ENCODE measurements around the gene ARHGAP23. TPM values are rescaled to one million over a fixed set of nuclear protein-coding genes. Genes with fewer than 3 reads are reported as not detected.

ARHGAP23 gene
- total RNA-seq, 1 experiment from 2014 or later = 83.5 TPM

DNA sequence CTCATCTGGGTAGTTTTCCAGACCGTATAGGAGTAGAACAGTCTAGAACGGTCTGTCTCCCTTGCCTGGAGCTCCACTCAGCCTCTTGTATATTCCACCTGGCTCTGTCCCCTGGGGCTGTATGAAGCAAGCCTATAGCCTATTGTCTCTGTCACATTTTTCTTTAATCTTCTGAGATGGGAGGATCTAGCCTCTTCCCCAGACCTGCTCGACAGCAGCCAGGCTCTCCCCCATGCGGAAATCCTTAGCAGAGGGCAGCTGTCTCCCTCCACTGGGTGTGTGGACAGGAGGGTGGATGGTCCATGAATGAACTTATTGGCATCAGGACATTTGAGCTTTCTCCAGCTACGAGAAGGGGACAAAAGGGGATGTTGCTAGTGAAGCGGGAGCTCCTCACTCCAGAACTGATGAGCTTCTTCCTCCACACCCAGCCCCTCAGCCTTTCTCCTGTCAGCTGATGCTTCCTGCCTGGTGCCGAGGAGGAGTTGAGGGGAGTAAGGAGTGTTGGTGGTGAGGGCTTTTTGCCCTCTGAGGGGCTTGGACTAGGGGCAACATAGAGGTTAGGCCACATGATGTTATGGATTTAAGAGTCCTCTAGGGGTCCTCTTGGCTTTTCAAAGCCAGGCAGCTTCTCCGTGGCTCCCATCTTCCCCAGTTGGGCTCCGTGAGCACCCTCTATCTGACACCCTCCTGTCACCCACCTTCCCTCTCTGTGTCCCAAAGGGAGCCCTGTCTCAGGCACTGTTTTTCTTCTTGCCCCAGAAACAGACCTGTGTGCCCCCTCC, 28.0 kb downstream of the ARHGAP23 start:
- H3K4me1 Mint-ChIP-seq (ENCODE audit: low read depth, unreplicated experiment) = peaks cover 35% of the 10 kb centered on the region
- peaks cover 8% of the 10 kb centered on the region for H3K27me3 Mint-ChIP-seq (ENCODE audit: insufficient read depth, unreplicated experiment)
- ChIA-PET POLR2A (interaction anchor here (0.5 to 1.0 kb wide), 2 partner anchors 12 to 1031 kb away, joined by 3 read pairs; no protein-coding TSS in a partner anchor), CTCF (interaction anchor here (0.5 to 0.8 kb wide), 6 partner anchors 9 to 149 kb away, joined by 3 to 4 read pairs (median 3); partner anchors contain the start of gene SRCIN1)
- H3K4me3 ChIP-seq (ENCODE audit: low read depth, low read length) = no peak overlapping the region
- peaks cover 39% of the 10 kb centered on the region for H3K4me1 ChIP-seq
- H3K27me3 ChIP-seq (replicated peaks; ENCODE audit: control insufficient read depth, insufficient read depth, low read length) = no peaks in the 10 kb centered on the region
- TF ChIP-seq, protein P1, sequence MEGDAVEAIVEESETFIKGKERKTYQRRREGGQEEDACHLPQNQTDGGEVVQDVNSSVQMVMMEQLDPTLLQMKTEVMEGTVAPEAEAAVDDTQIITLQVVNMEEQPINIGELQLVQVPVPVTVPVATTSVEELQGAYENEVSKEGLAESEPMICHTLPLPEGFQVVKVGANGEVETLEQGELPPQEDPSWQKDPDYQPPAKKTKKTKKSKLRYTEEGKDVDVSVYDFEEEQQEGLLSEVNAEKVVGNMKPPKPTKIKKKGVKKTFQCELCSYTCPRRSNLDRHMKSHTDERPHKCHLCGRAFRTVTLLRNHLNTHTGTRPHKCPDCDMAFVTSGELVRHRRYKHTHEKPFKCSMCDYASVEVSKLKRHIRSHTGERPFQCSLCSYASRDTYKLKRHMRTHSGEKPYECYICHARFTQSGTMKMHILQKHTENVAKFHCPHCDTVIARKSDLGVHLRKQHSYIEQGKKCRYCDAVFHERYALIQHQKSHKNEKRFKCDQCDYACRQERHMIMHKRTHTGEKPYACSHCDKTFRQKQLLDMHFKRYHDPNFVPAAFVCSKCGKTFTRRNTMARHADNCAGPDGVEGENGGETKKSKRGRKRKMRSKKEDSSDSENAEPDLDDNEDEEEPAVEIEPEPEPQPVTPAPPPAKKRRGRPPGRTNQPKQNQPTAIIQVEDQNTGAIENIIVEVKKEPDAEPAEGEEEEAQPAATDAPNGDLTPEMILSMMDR (IDR thresholded peaks at IDR 0.05; ENCODE audit: insufficient read depth in 1 of 2, low read depth in 1 of 2, low read length in 1 of 2, severe bottlenecking in 1 of 2, unreplicated experiment in 1 of 2) = peak in 1 of 2 experiments; percentile 22
- peak overlapping the region; percentile 75 for H3K27ac Mint-ChIP-seq (ENCODE audit: unreplicated experiment)
- peaks cover 36% of the 10 kb centered on the region for H3K36me3 Mint-ChIP-seq (ENCODE audit: insufficient read depth, unreplicated experiment)
- H3K9me3 ChIP-seq = no peaks in the 10 kb centered on the region
- H3K9me3 Mint-ChIP-seq (ENCODE audit: unreplicated experiment) = no peaks in the 10 kb centered on the region
- peak; percentile 67 to 72 for DNase-seq
- no peaks in the 10 kb centered on the region for H3K36me3 ChIP-seq (ENCODE audit: control insufficient read depth, insufficient read depth, low read length)
- intact Hi-C loops (cut with micrococcal nuclease; ENCODE audit: unreplicated experiment) = no loop called here
- no TSS peak for BruUV-seq (replicated peaks)
- H3K4me3 Mint-ChIP-seq (ENCODE audit: unreplicated experiment) = peak overlapping the region; percentile 48

DNA sequence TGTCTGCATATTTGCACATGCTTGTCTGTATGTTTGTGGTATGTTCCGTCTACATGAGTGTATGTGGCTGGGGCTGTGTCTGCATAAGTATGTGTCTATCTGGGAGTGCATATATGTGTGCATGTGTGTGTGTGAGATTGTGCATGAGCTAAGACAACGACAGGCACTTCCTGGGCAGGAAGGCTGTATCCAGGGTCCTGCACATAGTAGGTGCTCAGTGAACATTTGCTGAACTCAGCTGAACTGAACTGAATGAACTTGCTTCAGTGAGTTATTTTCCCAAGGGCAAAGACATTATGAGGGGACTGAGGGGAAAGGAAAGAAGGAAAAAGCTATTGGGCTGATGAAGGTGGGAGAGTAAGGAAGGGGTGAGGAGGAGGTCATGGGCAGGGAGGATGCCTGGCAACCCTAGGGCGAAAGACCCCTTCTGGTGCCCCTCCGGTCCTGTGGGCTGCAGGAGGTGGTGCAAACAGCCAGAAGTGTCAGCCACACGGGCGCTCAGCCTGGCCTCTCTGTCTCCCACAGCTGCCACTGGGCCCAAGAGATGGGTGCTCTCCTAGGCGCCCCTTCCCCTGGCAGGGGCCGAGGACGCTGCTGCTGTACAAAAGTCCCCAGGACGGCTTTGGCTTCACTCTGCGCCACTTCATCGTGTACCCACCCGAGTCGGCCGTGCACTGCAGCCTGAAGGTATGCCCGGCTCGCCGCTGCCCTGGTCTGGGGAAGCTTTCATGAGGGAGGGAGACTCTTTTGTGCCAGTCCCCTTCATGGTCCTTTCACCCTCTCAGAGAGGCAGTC, 29.5 kb downstream of the ARHGAP23 start:
- Mint-ChIP-seq H3K4me3 (ENCODE audit: unreplicated experiment) (no peak overlapping the region), H3K36me3 (ENCODE audit: insufficient read depth, unreplicated experiment) (peaks cover 37% of the 10 kb centered on the region), H3K9me3 (ENCODE audit: unreplicated experiment) (no peaks in the 10 kb centered on the region), H3K27me3 (ENCODE audit: insufficient read depth, unreplicated experiment) (peaks cover 8% of the 10 kb centered on the region), H3K4me1 (ENCODE audit: low read depth, unreplicated experiment) (peaks cover 24% of the 10 kb centered on the region), H3K27ac (ENCODE audit: unreplicated experiment) (peak overlapping the region; percentile 7)
- no TSS peak for BruUV-seq (replicated peaks)
- POLR2A ChIA-PET = no interaction called here
- DNase-seq = no peak
- Histone ChIP-seq H3K4me1 (peaks cover 25% of the 10 kb centered on the region), H3K9me3 (no peaks in the 10 kb centered on the region), H3K4me3 (ENCODE audit: low read depth, low read length) (no peak overlapping the region), H3K27me3 (replicated peaks; ENCODE audit: control insufficient read depth, insufficient read depth, low read length) (no peaks in the 10 kb centered on the region), H3K36me3 (ENCODE audit: control insufficient read depth, insufficient read depth, low read length) (no peaks in the 10 kb centered on the region)
- CTCF ChIA-PET = interaction anchor here (0.6 kb wide), 1 partner anchor 67 kb away, joined by 3 read pairs; no protein-coding TSS in a partner anchor
- TF ChIP-seq, protein P1 (IDR thresholded peaks at IDR 0.05; ENCODE audit: insufficient read depth in 1 of 2, low read depth in 1 of 2, low read length in 1 of 2, severe bottlenecking in 1 of 2, unreplicated experiment in 1 of 2) = no peak
- intact Hi-C loops (cut with micrococcal nuclease; ENCODE audit: unreplicated experiment) = no loop called here

DNA sequence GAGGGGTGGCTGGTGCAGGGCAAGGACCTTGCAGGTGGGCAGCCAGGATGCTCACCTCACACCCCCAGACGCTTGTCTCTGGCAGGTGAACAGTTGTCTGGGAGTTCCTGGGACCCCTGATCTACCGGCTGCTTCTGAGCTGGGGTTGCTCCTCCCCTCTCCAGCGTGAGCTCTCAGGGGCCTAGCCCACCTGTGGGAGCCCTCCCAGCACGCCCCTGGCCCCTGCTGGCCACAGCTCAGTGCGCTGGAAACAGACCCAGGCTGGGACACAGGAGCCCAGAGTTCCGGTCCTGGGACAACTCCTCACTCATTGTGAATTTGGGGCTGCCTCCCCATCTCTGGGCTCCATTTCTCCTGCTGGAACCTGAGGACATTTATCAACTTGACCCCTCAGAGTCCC, 30.3 kb downstream of the ARHGAP23 start:
- CTCF ChIA-PET = interaction anchor here (0.9 kb wide), 1 partner anchor 12 kb away, joined by 6 read pairs; no protein-coding TSS in a partner anchor
- POLR2A ChIA-PET = no interaction called here

More for the DNA sequence above, 30.3 kb downstream of the ARHGAP23 start:
- H3K36me3 ChIP-seq (ENCODE audit: control insufficient read depth, insufficient read depth, low read length) = no peaks in the 10 kb centered on the region
- Mint-ChIP-seq H3K4me3 (ENCODE audit: unreplicated experiment) (no peak overlapping the region), H3K36me3 (ENCODE audit: insufficient read depth, unreplicated experiment) (peaks cover 30% of the 10 kb centered on the region), H3K9me3 (ENCODE audit: unreplicated experiment) (no peaks in the 10 kb centered on the region), H3K27ac (ENCODE audit: unreplicated experiment) (no peak overlapping the region), H3K27me3 (ENCODE audit: insufficient read depth, unreplicated experiment) (peaks cover 2% of the 10 kb centered on the region), H3K4me1 (ENCODE audit: low read depth, unreplicated experiment) (peaks cover 16% of the 10 kb centered on the region)
- H3K4me1 ChIP-seq = peaks cover 19% of the 10 kb centered on the region
- intact Hi-C loops (cut with micrococcal nuclease; ENCODE audit: unreplicated experiment) = no loop called here
- no peaks in the 10 kb centered on the region for H3K27me3 ChIP-seq (replicated peaks; ENCODE audit: control insufficient read depth, insufficient read depth, low read length)
- H3K9me3 ChIP-seq = no peaks in the 10 kb centered on the region
- DNase-seq = no peak
- BruUV-seq (replicated peaks) = no TSS peak
- no peak overlapping the region for H3K4me3 ChIP-seq (ENCODE audit: low read depth, low read length)
- TF ChIP-seq, protein P1 (IDR thresholded peaks at IDR 0.05; ENCODE audit: insufficient read depth in 1 of 2, low read depth in 1 of 2, low read length in 1 of 2, severe bottlenecking in 1 of 2, unreplicated experiment in 1 of 2) = no peak
